WI38 (cell line): ENCODE measurements around the gene PTP4A1.

Experiments
- H3K4me3 ChIP-seq: 2 replicates; pipeline ENCODE4 v1.5.1; 2011; ENCODE audit warnings: low read depth, mild to moderate bottlenecking, control low read depth, low read length
- TF ChIP-seq, protein P1 (sequence below): IDR thresholded peaks from 2 replicates; pipeline ENCODE4 v1.5.1; 2012; ENCODE audit warnings: low read depth, mild to moderate bottlenecking, control low read depth, low read length

Gene PTP4A1

GRCh38 chr6:63556369-63556768 lies 15.9 kb upstream of the PTP4A1 start:
- TF ChIP-seq, protein P1, sequence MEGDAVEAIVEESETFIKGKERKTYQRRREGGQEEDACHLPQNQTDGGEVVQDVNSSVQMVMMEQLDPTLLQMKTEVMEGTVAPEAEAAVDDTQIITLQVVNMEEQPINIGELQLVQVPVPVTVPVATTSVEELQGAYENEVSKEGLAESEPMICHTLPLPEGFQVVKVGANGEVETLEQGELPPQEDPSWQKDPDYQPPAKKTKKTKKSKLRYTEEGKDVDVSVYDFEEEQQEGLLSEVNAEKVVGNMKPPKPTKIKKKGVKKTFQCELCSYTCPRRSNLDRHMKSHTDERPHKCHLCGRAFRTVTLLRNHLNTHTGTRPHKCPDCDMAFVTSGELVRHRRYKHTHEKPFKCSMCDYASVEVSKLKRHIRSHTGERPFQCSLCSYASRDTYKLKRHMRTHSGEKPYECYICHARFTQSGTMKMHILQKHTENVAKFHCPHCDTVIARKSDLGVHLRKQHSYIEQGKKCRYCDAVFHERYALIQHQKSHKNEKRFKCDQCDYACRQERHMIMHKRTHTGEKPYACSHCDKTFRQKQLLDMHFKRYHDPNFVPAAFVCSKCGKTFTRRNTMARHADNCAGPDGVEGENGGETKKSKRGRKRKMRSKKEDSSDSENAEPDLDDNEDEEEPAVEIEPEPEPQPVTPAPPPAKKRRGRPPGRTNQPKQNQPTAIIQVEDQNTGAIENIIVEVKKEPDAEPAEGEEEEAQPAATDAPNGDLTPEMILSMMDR, result no peak
- no peak overlapping the region for H3K4me3 ChIP-seq

DNA sequence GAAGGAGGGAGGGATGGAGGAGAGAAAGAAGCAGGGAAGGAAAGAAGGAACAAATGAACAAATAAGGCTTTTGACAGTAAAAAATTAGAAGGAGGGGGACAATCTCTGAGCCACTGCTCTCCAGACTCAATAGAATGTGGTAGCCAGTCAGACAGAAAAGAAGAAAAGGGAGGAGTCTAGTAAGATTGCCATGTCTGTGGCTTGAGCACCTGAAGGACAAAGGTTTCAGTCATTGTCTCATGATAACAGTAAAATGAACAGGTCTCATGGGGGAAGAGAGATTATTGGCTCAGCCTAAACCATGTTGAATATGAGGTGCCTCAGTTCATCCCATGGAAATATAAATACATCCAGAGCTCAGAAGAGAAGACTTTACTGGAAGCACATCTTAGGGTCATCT lies 14.0 kb upstream of the PTP4A1 start:
- TF ChIP-seq, protein P1, result no peak
- no peak overlapping the region for H3K4me3 ChIP-seq

DNA sequence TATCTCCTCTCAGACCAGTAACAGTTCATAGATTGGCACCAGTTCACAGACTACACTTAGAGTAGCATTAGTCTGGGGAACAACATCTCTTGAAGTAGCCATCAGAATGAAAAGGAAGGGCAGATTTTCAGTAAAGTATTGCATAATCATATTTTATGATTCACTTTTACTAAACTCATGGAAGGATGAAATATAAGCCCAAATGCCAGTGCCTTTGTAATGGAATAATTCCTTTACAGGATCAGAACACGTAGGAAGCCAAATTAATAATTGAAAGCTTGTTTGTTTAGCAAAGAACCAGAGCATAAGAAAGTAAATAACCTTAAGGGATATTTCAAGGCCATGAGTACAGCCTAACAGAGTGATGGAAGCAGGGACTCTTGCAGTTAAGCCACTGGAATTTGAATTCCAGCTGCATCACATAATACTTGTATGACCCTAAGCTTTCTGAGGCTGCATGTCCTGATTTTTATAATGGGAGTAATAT lies 11.4 kb upstream of the PTP4A1 start:
- no peak overlapping the region for H3K4me3 ChIP-seq
- TF ChIP-seq, protein P1, result no peak

- TF ChIP-seq, protein P1, result no peak
- no peak overlapping the region for H3K4me3 ChIP-seq
These were observed 11.0 kb upstream of the PTP4A1 start for GRCh38 chr6:63561288-63561687.

DNA sequence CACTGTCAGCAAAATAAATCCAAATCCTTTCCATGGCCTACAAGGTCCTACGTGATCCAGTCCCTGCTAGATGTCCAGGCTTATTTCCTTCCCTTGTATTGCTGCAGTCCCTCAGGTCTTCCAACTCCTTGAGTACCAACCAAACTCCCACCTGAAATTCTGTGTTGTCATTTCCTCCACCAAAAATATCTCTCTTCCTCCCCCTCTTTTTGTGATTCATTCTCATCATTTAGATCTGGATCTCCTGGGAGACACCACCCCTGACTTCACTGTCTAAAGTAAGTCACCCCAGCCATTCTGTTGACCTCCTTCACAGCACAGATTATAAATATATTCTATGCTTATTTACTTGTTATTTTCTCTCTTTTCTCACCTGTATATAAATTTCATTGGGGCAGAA lies 9.0 kb upstream of the PTP4A1 start:
- no peak overlapping the region for H3K4me3 ChIP-seq
- TF ChIP-seq, protein P1, result no peak

- no peak overlapping the region for H3K4me3 ChIP-seq
These were observed 7.1 kb upstream of the PTP4A1 start for GRCh38 chr6:63565058-63565726.

More at GRCh38 chr6:63565058-63565726, 7.1 kb upstream of the PTP4A1 start:
- TF ChIP-seq, protein P1, result no peak
